HG03378 (cell line): ENCODE results near the gene CNTNAP2.

Source experiments
- ATAC-seq: cut with Tn5 transposase; IDR thresholded peaks from one replicate; pipeline ENCODE4 v1.9.1; 2021; ENCODE audit warnings: mild to moderate bottlenecking, moderate library complexity; ENCODE audit not compliant: unreplicated experiment

Gene CNTNAP2

DNA sequence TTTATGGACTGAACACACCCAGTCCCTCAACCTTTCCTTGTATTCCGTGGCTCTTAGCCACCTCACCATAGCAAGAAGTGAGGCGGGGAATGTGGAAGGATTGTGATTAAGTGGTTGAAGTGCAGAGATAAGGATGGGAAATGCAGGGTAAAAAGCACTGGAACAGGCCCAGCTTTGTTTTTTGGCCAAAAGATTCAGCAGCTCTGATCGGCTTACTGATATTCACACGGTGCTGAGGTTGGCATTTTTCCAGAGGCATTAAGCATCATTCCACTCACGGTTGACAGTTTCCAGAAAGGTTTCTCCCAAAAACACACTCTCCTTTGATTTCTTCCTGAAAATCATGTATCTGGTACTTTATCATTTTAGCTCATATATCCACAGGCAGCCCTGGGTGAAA is 544.2 kb downstream of the CNTNAP2 start:
- no peak for ATAC-seq

DNA sequence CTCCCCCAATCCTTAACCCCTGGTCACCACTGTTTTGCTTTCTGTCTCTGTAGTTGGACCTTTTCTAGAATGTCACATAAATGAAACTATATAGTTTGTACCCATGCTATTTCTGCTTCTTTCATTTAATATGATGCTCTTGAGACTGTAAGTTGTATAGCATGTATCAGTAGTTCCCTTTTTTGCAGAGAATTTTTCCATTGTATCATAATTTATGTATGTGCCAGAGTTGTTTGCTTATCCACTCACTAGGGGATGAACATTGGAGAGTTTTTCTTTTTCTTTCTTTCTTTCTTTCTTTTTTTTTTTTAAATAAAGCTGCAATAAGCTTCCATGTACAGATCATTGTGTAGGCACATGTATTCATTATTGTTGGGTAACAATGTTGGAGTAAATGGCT is 544.8 kb downstream of the CNTNAP2 start:
- ATAC-seq, result no peak

GRCh38 chr7:146661929-146662328 is 545.3 kb downstream of the CNTNAP2 start:
- no peak for ATAC-seq

DNA sequence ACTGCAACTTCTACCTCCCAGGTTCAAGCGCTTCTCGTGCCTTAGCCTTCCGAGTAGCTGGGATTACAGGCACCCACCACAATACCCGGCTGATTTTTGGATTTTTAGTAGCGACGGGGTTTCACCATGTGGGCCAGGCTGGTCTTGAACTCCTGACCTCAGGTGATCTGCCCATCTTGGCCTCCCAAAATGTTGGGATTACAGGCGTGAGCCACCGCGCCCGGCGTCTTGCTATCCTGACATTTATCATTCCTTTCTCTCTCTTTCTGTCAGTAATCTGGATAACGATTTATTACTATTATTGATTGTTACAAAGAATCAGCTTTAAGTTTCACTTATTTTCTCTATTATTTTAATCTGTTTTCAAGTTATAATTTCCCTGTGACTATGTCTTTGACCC is 548.4 kb downstream of the CNTNAP2 start:
- ATAC-seq, result no peak

DNA sequence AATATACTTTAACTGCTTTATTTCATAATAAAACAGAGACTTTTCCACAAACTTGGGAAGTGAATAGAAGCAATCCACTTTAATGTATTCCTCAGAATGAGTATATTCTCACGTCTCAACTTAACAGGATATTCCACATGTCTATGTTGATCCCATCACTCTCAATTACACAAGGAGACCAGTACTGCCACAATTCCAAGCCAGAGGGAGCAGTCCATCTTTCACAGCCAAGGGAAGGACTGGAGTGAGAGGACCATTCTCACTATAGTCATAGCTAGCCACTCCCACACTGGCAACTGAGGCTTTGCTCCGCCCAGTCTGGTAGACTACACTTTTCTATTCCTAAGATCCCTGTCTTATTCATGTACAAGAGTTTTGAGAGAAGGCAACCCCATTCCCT is 553.9 kb downstream of the CNTNAP2 start:
- no peak for ATAC-seq

- no peak for ATAC-seq
Measured at GRCh38 chr7:146681487-146681886, 564.9 kb downstream of the CNTNAP2 start.

DNA sequence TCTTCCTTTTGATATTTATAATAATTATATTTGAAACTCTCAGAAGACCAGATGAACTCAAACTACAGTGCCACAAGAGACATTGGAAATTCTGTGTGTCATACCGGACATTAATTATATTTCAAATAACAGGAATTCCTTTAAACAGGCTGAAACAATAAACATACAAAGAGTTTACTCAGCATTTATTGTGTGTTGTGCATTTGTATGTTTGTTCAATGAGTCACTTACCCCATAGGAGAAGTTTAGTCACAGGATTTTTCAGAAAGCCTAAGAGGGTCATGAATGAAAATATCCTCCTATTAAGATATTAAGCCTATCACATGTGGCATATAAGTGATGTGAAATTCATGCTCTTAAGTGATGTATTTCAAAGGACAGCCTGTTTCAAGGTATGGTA is 566.8 kb downstream of the CNTNAP2 start:
- ATAC-seq, result no peak

GRCh38 chr7:146690987-146691386 is 574.4 kb downstream of the CNTNAP2 start:
- ATAC-seq, result no peak

GRCh38 chr7:146698995-146699610 is 582.5 kb downstream of the CNTNAP2 start:
- ATAC-seq, result no peak

DNA sequence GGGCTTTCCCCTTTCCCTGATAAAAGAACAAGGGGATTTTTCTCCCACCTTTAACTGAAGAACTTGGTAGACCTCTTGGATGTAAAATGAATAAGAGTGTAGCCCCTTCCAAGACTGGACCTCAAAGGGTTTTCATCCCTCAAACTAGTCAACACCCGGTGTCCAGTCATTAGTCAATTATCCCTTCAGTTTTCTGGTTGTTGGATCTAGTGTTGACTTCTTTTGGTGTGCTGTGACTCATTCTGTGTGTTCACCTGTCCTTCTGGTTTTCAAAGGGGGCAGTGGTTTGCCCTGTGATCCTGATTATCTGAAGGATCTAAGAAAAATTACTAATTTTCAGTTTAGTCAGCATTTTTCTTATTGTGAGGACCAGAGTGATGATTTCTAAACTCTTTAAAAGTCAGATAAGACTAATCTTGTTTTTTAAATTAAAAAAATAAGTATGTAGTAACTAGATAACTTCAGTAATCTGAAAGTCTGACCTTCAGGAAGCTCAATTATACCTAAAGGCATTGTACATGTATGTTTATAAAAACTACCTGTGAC is 583.5 kb downstream of the CNTNAP2 start:
- no peak for ATAC-seq

DNA sequence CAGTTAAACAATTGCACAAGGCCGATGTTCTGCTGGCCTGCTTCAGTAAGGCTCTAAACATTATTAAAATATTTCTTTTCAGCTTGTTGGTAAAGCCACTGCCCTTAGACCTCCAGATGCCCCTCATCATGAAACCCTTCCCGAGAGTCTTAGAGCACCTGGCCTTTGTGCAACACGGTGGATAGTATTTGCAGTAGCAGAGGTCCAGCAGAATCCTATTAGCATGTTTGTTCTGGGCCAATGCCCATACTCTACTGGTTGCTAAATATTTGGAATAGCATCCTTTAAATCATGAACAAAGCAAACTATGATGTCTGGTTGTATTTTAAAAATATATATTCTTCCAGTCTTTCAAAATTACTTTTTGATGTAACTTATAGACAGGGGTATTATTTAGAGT is 584.6 kb downstream of the CNTNAP2 start:
- ATAC-seq, result no peak

GRCh38 chr7:146702898-146703297 is 586.3 kb downstream of the CNTNAP2 start:
- no peak for ATAC-seq

DNA sequence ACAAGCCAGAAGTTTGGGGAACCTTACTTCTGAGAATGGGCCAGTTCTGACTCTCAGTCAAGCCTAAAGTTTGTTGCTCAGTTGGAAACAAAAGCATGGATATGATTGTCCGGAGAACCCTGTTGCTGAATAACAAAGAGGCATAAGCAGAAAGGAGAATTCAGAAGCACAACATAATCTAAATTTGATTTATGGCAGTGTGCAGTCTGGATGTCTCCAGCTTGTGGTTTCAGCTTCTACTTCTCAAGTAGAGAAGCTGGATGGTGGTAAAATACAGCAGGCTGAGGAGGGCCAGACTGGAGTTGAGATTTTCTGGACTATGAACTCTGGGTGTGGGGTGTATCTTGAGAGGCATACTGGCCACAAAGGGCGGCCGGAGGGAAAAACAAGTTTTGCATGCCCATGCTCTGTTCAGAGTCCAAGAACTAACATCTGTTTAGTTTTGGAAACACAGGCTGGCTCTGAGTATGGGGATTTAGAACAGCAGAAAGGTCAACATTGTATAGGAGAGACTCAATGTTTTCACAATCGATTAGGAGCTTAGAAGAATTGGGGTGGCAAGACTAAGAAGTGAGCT is 592.9 kb downstream of the CNTNAP2 start:
- ATAC-seq, result no peak

- no peak for ATAC-seq
Measured at GRCh38 chr7:146713205-146713604, 596.6 kb downstream of the CNTNAP2 start.

- no peak for ATAC-seq
Measured at GRCh38 chr7:146713934-146714333, 597.3 kb downstream of the CNTNAP2 start.

DNA sequence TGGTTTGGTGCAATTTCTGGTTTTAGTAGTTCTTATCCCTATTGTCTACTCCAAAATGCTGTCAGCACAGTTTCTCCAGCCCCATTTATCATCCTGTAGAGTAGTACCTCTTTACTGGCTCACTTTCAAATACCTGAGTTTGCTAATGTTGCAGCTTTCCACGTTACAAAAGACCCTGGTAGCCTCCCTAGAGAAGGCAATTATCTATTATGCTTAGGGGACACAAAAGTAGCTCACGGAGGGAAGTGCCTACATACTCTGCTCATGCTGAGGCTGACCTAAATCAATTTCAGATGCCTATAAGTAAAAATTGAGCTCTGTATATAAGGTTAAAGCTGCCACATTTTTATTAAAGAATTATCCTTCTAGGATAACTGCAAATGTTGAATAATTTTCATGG is 603.6 kb downstream of the CNTNAP2 start:
- ATAC-seq, result no peak

GRCh38 chr7:146722986-146723385 is 606.4 kb downstream of the CNTNAP2 start:
- ATAC-seq, result no peak

DNA sequence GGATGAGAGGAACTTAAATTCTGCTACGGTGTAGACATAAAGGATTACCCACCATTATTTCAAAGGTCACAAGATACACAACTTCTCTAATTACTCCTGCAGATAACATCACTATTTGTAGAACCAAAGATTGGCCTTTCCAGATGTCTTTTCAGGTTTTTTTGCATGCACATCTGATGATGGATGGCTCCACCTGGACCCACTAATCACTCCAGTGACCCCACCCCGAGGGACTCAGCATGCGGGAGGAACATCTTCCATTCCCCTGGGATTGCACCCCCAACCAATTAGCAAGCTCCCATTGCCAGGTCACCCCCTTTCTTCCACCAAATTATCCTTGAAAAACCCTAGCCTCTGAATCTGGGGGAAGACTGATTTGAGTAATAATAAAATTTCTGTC is 608.9 kb downstream of the CNTNAP2 start:
- ATAC-seq, result no peak

DNA sequence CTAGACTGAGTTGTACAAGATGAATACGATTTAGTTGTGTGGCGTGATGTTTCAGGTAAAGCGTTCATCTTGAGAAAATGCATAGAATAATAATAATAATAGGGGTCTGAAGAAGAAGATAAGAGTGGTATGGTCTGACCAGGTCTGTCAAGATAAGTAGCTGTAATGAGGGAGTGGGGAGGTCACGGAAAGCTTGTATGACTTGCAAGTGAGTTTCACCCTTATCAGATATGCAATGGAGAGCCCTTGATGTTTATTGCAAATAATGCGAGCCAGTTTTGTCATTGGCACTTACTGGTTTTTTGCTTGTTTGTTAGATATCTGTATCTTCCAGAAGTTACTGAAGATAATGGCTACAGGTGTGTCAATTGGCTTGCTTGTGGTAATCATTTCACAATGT is 611.5 kb downstream of the CNTNAP2 start:
- ATAC-seq, result no peak

DNA sequence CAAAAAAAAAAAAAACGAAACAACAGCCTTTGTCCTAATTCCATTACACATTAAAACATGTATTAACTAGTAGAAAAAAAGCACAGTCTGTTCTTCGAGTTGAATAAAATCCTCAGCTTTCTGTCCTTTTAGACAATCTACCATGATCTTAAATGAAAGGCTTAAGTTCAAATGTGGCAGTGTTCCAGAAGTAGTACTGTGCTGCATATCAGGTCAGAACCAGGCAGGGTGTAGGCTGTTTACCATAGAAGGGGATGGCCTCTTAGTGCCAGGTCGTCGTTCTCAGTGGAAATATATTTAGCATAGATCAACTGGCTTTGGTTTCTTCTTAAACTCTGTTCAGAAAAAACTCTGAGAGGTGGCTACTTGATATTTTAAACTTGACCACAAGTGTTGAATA is 612.0 kb downstream of the CNTNAP2 start:
- no peak for ATAC-seq

DNA sequence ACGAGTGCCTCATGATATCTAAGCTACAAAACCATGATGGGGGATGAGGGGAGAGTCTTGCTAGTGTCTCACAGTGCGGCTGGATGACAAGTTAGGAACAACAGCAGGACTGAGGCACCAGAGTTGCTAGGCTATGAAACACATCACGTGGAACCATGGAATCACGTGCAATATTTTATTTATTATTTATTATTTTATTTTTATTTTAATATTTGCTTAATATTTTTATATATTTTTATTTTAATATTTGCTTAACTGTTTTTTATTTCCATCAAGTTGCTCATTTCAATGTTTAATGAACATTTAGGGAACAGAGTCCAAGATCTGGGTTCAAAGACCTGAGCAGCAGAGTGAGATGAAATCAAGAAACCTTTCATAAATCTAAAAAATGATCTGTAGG is 614.6 kb downstream of the CNTNAP2 start:
- ATAC-seq, result no peak

GRCh38 chr7:146735992-146736391 is 619.4 kb downstream of the CNTNAP2 start:
- no peak for ATAC-seq
